KMS-11 (cell line): Measurements from ENCODE around the gene CORO2B.

Experiments used
- H2AFZ ChIP-seq: fragments of 200-600 bp; sonication (generic); 2 replicates; pipeline ENCODE4 v1.6.1; 2016; ENCODE audit warnings: antibody characterized with exemption, mixed run types, low read depth
- H3K27ac ChIP-seq: fragments of 200-600 bp; sonication (generic); 2 replicates; pipeline ENCODE4 v1.6.1; 2016; ENCODE audit warnings: mild to moderate bottlenecking, mixed run types
- H3K27me3 ChIP-seq: fragments of 200-600 bp; sonication (generic); 2 replicates; pipeline ENCODE4 v1.6.1; 2017; ENCODE audit warnings: mild to moderate bottlenecking, low read depth, mixed run types, moderate library complexity; ENCODE audit not compliant: insufficient read depth
- H3K36me3 ChIP-seq: fragments of 200-600 bp; sonication (generic); 2 replicates; pipeline ENCODE4 v1.6.1; 2017; ENCODE audit warnings: mild to moderate bottlenecking, mixed run types; ENCODE audit not compliant: insufficient read depth
- H3K4me1 ChIP-seq: fragments of 200-600 bp; sonication (generic); 2 replicates; pipeline ENCODE4 v1.6.1; 2016; ENCODE audit warnings: mild to moderate bottlenecking, low read depth, mixed run types; ENCODE audit not compliant: poor library complexity, severe bottlenecking
- H3K4me2 ChIP-seq: fragments of 200-600 bp; sonication (generic); 2 replicates; pipeline ENCODE4 v1.7.0; 2016; ENCODE audit warnings: mild to moderate bottlenecking, mixed run types
- H3K4me3 ChIP-seq: fragments of 200-600 bp; sonication (generic); IDR thresholded peaks from 2 replicates; pipeline ENCODE4 v1.6.1; 2017; ENCODE audit warnings: low read depth, low read length, mixed read lengths; ENCODE audit not compliant: insufficient read depth
- H3K79me2 ChIP-seq: fragments of 200-600 bp; sonication (generic); 2 replicates; pipeline ENCODE4 v1.6.1; 2016; ENCODE audit warnings: low read depth, mixed run types; ENCODE audit not compliant: insufficient read depth
- H3K9ac ChIP-seq: fragments of 200-600 bp; sonication (generic); 2 replicates; pipeline ENCODE4 v1.6.1; 2016; ENCODE audit warnings: mild to moderate bottlenecking, mixed run types
- H4K20me1 ChIP-seq: fragments of 200-600 bp; sonication (generic); 2 replicates; pipeline ENCODE4 v1.6.1; 2016; ENCODE audit warnings: mild to moderate bottlenecking, mixed run types; ENCODE audit not compliant: insufficient read depth
- TF ChIP-seq, protein P1 (sequence below): fragments of 200-600 bp; sonication (generic); conservative IDR thresholded peaks from 2 replicates; pipeline ENCODE4 v1.6.1; 2017; ENCODE audit warnings: low read depth, mild to moderate bottlenecking, antibody characterized with exemption, low read length, moderate library complexity, mixed read lengths

CORO2B gene

DNA sequence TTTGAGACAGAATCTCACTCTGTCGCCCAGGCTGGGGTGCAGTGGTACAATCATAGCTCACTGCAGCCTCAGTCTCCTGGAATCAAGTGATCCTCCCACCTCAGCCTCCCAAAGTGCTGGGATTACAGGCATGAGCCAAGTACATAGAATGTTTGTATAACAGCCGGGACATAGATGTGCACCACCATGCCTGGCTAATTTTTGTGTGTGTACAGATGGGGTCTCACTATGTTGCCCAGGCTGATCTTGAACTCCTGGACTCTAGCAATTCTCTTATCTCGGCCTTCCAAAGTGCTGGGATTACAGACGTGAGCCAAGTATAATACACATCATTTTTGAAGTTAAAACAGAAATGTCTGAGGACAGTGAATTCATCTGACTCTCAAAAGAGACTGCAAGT lies 93.5 kb downstream of the CORO2B start:
- Histone ChIP-seq H2AFZ (no peak overlapping the region), H3K9ac (no peak overlapping the region), H3K79me2 (no peaks in the 10 kb centered on the region), H3K36me3 (no peaks in the 10 kb centered on the region), H3K27me3 (no peaks in the 10 kb centered on the region), H4K20me1 (no peaks in the 10 kb centered on the region), H3K27ac (no peak overlapping the region), H3K4me2 (no peak overlapping the region), H3K4me1 (peaks cover 16% of the 10 kb centered on the region), H3K4me3 (no peak overlapping the region)
- TF ChIP-seq, protein P1, sequence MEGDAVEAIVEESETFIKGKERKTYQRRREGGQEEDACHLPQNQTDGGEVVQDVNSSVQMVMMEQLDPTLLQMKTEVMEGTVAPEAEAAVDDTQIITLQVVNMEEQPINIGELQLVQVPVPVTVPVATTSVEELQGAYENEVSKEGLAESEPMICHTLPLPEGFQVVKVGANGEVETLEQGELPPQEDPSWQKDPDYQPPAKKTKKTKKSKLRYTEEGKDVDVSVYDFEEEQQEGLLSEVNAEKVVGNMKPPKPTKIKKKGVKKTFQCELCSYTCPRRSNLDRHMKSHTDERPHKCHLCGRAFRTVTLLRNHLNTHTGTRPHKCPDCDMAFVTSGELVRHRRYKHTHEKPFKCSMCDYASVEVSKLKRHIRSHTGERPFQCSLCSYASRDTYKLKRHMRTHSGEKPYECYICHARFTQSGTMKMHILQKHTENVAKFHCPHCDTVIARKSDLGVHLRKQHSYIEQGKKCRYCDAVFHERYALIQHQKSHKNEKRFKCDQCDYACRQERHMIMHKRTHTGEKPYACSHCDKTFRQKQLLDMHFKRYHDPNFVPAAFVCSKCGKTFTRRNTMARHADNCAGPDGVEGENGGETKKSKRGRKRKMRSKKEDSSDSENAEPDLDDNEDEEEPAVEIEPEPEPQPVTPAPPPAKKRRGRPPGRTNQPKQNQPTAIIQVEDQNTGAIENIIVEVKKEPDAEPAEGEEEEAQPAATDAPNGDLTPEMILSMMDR, result no peak

DNA sequence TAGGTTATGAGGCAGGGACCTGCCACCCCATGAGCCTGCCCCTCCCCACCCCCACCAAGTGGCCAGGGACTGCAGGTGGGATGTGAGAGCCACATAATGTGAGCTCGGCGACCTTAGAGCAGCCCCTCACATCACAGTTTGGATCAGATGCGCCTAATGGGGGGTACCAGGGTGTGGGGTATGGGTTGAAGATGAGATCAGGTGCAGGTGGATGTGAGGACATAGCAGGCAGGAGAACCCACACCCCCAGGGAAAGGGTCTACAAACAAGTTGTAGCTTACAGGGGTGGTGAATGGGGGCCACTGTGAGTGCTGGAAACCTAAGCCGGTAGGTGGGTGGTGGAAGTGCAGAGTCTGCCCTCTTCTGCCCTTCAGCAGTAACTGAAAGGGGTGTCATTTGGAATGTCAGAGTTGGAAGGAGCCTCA lies 94.0 kb downstream of the CORO2B start:
- no peaks in the 10 kb centered on the region for H3K27me3 ChIP-seq
- H3K4me1 ChIP-seq, result peaks cover 16% of the 10 kb centered on the region
- TF ChIP-seq, protein P1, result no peak
- H3K27ac ChIP-seq, result no peak overlapping the region
- no peak overlapping the region for H2AFZ ChIP-seq
- no peak overlapping the region for H3K9ac ChIP-seq
- H3K4me3 ChIP-seq, result no peak overlapping the region
- no peaks in the 10 kb centered on the region for H4K20me1 ChIP-seq
- H3K79me2 ChIP-seq, result no peaks in the 10 kb centered on the region
- H3K36me3 ChIP-seq, result no peaks in the 10 kb centered on the region
- H3K4me2 ChIP-seq, result no peak overlapping the region

DNA sequence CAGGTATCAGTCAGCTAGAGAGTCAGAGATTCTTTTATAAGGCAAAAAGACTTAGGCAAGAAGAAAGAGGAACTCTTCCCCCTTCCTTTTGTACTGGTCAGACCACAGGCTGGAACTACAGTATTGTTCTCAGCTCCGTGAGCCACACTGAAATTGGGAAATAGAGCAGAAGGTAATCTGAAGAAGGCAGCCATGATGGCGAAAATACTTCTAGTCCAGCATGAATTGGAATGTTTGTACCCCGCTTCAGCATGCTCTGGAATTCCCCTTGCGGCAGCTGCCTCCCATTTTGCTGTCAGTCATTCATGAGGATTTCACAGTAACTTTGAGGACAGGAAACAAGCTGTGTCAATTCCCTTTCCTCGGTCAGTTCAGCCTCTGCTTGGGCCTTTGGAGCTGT lies 96.2 kb downstream of the CORO2B start:
- Histone ChIP-seq H3K79me2 (no peaks in the 10 kb centered on the region), H3K4me3 (no peak overlapping the region), H4K20me1 (no peaks in the 10 kb centered on the region), H3K9ac (no peak overlapping the region), H3K4me2 (no peak overlapping the region), H3K36me3 (no peaks in the 10 kb centered on the region), H3K27me3 (no peaks in the 10 kb centered on the region), H3K4me1 (peaks cover 16% of the 10 kb centered on the region), H2AFZ (peak overlapping the region; percentile 45), H3K27ac (no peak overlapping the region)
- TF ChIP-seq, protein P1, result no peak

DNA sequence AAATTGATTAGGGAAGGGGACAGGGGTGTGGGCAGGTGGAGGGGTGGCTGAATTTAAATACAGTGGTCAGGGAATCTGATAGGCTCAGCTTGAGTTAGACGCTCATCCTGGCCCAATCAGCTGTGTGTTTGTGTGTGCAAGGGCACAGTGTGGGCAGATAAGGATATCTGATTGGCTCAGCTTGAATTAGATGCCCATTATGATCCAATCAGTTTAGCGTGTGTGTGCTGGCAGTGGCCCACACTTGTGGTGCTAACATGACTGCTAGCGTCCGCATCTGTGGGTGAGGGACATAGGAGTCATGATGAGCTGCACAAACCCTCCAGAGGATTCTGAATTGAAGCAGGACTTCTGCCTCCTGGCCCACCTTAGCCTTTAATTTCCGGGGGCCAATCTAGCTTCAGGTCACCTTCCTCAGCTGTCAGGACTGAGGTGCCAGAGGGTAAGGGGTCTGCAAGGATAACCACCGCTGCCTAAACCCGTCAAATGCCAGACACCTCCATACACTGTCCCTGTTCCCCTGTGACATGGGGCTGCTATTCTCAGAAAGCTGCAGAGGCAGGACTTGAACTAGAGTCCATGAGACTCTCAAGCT lies 97.3 kb downstream of the CORO2B start:
- Histone ChIP-seq H3K9ac (no peak overlapping the region), H3K27me3 (no peaks in the 10 kb centered on the region), H3K36me3 (no peaks in the 10 kb centered on the region), H2AFZ (no peak overlapping the region), H3K79me2 (no peaks in the 10 kb centered on the region), H3K27ac (no peak overlapping the region), H3K4me1 (peaks cover 16% of the 10 kb centered on the region), H3K4me3 (no peak overlapping the region), H4K20me1 (no peaks in the 10 kb centered on the region), H3K4me2 (no peak overlapping the region)
- TF ChIP-seq, protein P1, result no peak
